Astrocyte of the cerebellum (primary cell): ENCODE results near the gene NTMT1.

Source experiments
- DNase-seq: peaks from one replicate; pipeline ENCODE4 v3.0.0-alpha.2; 2011; ENCODE audit warnings: low read depth
- H3K4me3 ChIP-seq: 2 replicates; pipeline ENCODE4 v1.5.1; 2011; ENCODE audit warnings: mild to moderate bottlenecking, low read depth, low read length, moderate library complexity
- in situ Hi-C: cut with HindIII; loops from 2 replicates; pipeline ENCODE4 v1.10.0; 2017; ENCODE audit warnings: low sequenced_read_pairs
- TF ChIP-seq, protein P1 (sequence below): IDR thresholded peaks from 2 replicates; pipeline ENCODE4 v1.5.1; 2012; ENCODE audit warnings: low read length, low read depth, moderate library complexity, mild to moderate bottlenecking; ENCODE audit errors: missing control alignments

NTMT1 gene

GRCh38 chr9:129604056-129604765 is 21.8 kb upstream of the NTMT1 start:
- H3K4me3 ChIP-seq: no peak overlapping the region
- in situ Hi-C loops: no loop called here
- no peak for DNase-seq
- TF ChIP-seq, protein P1, sequence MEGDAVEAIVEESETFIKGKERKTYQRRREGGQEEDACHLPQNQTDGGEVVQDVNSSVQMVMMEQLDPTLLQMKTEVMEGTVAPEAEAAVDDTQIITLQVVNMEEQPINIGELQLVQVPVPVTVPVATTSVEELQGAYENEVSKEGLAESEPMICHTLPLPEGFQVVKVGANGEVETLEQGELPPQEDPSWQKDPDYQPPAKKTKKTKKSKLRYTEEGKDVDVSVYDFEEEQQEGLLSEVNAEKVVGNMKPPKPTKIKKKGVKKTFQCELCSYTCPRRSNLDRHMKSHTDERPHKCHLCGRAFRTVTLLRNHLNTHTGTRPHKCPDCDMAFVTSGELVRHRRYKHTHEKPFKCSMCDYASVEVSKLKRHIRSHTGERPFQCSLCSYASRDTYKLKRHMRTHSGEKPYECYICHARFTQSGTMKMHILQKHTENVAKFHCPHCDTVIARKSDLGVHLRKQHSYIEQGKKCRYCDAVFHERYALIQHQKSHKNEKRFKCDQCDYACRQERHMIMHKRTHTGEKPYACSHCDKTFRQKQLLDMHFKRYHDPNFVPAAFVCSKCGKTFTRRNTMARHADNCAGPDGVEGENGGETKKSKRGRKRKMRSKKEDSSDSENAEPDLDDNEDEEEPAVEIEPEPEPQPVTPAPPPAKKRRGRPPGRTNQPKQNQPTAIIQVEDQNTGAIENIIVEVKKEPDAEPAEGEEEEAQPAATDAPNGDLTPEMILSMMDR: no peak

GRCh38 chr9:129604766-129605163 is 21.2 kb upstream of the NTMT1 start:
- no peak overlapping the region for H3K4me3 ChIP-seq
- no peak for DNase-seq
- in situ Hi-C loops: no loop called here
- TF ChIP-seq, protein P1: no peak

DNA sequence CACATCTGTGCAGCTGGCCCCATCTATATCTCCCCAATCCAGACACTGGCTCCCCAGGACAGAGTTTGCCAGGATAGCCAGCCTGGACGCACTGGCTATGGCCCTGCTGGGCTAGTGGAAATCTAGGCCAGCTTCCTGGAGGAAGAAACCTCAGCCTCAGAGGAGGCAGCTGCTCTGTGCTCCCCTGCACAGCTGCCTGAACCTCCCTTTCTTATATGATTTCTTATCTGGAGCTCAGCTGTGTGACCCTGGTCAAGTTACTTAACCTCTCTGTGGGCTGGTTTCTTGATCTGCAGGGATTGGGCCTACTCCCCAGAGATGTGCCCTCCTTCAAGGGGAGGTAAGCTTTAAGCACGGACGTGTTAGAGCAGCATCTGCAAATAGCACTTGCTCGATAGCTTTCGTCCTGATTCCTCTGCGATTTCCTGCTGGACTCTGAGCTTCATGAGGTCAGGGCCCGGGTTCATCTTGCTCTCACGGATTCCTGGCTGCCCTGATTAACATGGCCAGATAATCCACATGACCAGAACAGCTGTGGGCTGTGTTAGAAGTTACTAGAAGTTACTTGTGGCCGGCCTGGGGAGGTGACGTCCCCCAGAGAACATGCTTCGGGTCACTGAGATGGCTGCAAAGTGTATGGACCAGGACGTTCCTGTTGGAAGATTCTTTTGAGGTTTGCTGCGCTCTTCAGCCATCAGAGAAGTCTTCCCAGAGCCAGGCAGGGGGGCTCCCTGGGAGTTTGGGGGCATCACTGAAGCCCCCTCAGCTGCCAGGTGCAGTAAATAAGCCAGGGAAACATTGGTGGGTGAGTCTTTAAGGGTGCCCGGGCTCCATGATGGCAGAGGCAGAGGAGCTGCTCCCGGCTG is 19.6 kb upstream of the NTMT1 start:
- TF ChIP-seq, protein P1: no peak
- in situ Hi-C loops: no loop called here
- H3K4me3 ChIP-seq: no peak overlapping the region
- no peak for DNase-seq

- TF ChIP-seq, protein P1: no peak
- DNase-seq: no peak
- H3K4me3 ChIP-seq: no peak overlapping the region
- in situ Hi-C loops: no loop called here
Measured at GRCh38 chr9:129607027-129607387, 19.0 kb upstream of the NTMT1 start.

GRCh38 chr9:129608561-129609481 is 17.1 kb upstream of the NTMT1 start:
- H3K4me3 ChIP-seq: no peak overlapping the region
- in situ Hi-C loops: no loop called here
- TF ChIP-seq, protein P1: no peak
- no peak for DNase-seq
